Gastroesophageal sphincter (tissue), 3 donors: ENCODE results near the gene GCSAML.

Source experiments
- CTCF ChIP-seq, 4 experiments: fragments of 200-600 bp in 2 of 4; fragments of 450-650 bp in 2 of 4; sonication (generic) in 1 of 4; IDR thresholded peaks; one replicate each; pipeline ENCODE4 v1.5.1; 2017 to 2019; ENCODE audit warnings: antibody characterized with exemption in 4 of 4, mild to moderate bottlenecking in 2 of 4, moderate library complexity in 2 of 4
- EP300 ChIP-seq: sonication (generic); formaldehyde crosslinking; IDR thresholded peaks from one replicate; pipeline ENCODE4 v1.6.1; 2017; ENCODE audit warnings: antibody characterized with exemption, mild to moderate bottlenecking

- TF ChIP-seq CTCF (IDR thresholded peaks at IDR 0.05) = no peak
- TF ChIP-seq EP300 = no peak
Observed at GRCh38 chr1:247562198-247562597, 13.3 kb downstream of the GCSAML start.
